Esophagus mucosa (tissue), 1 donor: ENCODE data around the gene ALK. TPM values are rescaled to one million over a fixed set of nuclear protein-coding genes. Genes with fewer than 3 reads are reported as not detected.

ENCODE experiments used
- ATAC-seq: fragments of 200-7000 bp; cut with Tn5 transposase; one replicate; pipeline ENCODE4 v1.9.1; 2020
- total RNA-seq: library from RNA; stranded (reverse); gene quantifications from one replicate; pipeline ENCODE4 v1.2.4, GENCODE V29; 2023
- donor health status: DM: yes; HTN: yes; CAD: no.

The ALK gene
- total RNA-seq, 1 donor from 2014 or later: 0.04 TPM

GRCh38 chr2:29525921-29526320, 395.5 kb downstream of the ALK start:
- ATAC-seq: no peak

GRCh38 chr2:29524652-29525051, 396.7 kb downstream of the ALK start:
- ATAC-seq: no peak

GRCh38 chr2:29522951-29523669, 398.3 kb downstream of the ALK start:
- no peak for ATAC-seq

- no peak for ATAC-seq
Observed at GRCh38 chr2:29520001-29520400, 401.4 kb downstream of the ALK start.

- peak; percentile 52 for ATAC-seq
Observed at GRCh38 chr2:29519338-29519925, 402.0 kb downstream of the ALK start.

- no peak for ATAC-seq
Observed at GRCh38 chr2:29518646-29519337, 402.6 kb downstream of the ALK start.

- no peak for ATAC-seq
Observed at GRCh38 chr2:29518010-29518409, 403.4 kb downstream of the ALK start.

- ATAC-seq: no peak
Observed at GRCh38 chr2:29517413-29517812, 404.0 kb downstream of the ALK start.

GRCh38 chr2:29516767-29517166, 404.6 kb downstream of the ALK start:
- no peak for ATAC-seq

- ATAC-seq: no peak
Observed at GRCh38 chr2:29509878-29510277, 411.5 kb downstream of the ALK start.

GRCh38 chr2:29509397-29509796, 412.0 kb downstream of the ALK start:
- no peak for ATAC-seq

GRCh38 chr2:29504746-29505145, 416.6 kb downstream of the ALK start:
- ATAC-seq: no peak

GRCh38 chr2:29502460-29502911, 418.9 kb downstream of the ALK start:
- no peak for ATAC-seq

GRCh38 chr2:29497375-29497774, 424.0 kb downstream of the ALK start:
- ATAC-seq: no peak

- ATAC-seq: no peak
Observed at GRCh38 chr2:29496198-29496597, 425.2 kb downstream of the ALK start.

GRCh38 chr2:29495536-29496060, 425.8 kb downstream of the ALK start:
- no peak for ATAC-seq

- ATAC-seq: no peak
Observed at GRCh38 chr2:29495068-29495467, 426.3 kb downstream of the ALK start.

GRCh38 chr2:29492701-29493100, 428.7 kb downstream of the ALK start:
- ATAC-seq: no peak

GRCh38 chr2:29490045-29490444, 431.3 kb downstream of the ALK start:
- no peak for ATAC-seq

- no peak for ATAC-seq
Observed at GRCh38 chr2:29489568-29489967, 431.8 kb downstream of the ALK start.

GRCh38 chr2:29487967-29488555, 433.3 kb downstream of the ALK start:
- ATAC-seq: no peak

- no peak for ATAC-seq
Observed at GRCh38 chr2:29485631-29486030, 435.8 kb downstream of the ALK start.

- no peak for ATAC-seq
Observed at GRCh38 chr2:29485117-29485516, 436.3 kb downstream of the ALK start.
